ENCODE data around the gene TET2. TPM values are rescaled to one million over a fixed set of nuclear protein-coding genes. Genes with fewer than 3 reads are reported as not detected.

TET2 gene
- polyA plus RNA-seq, 3 donors: 20.4 to 26.5 (median 26.4) TPM

- DNase-seq: no peak
These were observed 33.1 kb downstream of the TET2 start for GRCh38 chr4:105179539-105180401.

DNA sequence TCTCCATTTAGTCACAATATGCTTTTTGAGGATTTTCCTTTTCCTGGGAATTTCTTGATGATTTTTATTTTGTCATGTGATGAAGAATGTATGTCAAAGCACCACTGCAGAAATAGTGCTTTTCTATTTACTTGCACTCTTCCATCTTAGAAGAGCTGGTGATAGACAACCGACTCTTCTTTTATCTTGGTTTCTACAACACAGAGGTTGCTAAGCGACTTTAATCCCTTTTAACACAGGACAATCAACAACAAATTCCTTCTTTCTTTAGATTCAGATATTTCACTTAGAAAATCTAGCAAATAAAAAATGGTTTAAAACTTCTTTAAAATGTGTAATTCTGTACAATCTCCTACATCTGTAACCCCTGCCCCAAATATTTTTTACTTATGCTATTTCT lies 34.6 kb downstream of the TET2 start:
- no peak for DNase-seq

DNA sequence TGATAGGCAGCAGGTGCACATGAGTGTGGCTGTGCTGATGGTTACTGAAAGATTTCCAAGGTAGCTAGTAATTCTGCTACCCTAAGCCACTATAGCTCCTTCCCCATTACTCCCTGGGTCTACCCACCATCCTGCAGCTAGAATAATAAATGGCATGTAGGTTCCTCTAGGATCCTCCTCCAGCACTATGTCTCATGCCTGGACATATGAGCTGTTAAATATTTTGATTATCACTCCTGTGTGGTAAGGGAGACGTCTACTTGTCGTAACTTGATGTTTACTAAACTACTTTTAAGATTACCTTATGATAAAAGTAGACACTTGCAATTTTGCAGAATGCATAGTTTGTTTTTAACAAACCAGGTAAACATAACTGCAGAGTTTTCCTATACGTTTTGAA lies 35.5 kb downstream of the TET2 start:
- no peak for DNase-seq

GRCh38 chr4:105184316-105184980 lies 37.8 kb downstream of the TET2 start:
- no peak for DNase-seq

DNA sequence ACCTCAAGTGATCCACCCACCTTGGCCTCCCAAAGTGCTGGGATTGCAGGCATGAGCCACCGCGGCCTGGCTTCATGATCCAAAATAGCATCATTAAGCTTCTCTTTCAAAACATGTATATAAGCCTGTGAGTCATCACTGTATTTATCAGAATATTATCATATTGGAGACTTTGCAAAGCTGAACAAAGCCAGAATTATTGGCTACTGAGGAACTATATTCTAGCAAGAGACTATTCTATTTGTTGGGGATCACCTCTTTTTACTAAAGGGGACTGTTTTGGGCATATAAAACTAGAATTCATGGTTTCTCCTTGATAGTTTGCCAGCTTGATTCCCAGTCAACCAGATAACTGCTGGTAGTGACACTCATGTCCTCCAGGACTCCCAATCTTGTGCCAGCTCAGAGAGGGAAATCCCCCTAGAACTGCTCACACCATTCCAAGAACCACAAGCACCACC lies 40.1 kb downstream of the TET2 start:
- DNase-seq: no peak

DNA sequence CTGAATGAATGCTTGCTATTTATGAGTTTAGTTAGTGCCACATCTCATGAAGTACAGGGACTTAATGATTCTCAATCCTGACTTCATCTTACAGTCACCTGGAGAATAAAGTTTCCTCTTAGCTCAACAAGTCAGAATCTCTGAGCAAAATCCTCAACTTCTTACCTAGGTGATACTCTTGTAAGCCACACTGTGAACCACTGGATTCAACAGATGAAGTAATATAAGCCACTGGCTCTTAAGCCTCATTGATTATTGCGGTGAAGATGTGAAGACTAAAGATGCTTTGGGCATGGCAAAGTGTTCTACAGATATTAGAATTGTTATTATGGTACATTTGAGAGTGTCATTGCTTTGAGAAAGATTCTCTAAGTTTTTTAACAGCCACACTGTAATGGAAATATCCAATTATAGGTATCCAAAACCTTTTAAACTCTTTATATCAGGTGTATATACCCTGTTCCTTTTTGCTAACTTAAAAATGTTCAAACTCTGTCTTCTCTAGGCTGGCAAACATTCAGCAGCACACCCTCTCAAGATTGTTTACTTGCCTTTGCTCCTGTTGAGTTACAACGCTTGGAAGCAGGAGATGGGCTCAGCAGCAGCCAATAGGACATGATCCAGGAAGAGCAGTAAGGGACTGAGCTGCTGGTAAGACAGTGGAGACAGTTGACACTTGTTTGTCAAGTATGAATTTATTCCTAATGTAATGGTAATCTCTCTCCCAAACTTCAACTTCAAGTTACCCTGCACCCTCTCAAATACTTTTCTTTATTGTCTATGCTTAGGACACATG lies 43.4 kb downstream of the TET2 start:
- DNase-seq: no peak

- no peak for DNase-seq
These were observed 45.0 kb downstream of the TET2 start for GRCh38 chr4:105191621-105192210.

GRCh38 chr4:105192474-105192873 lies 45.8 kb downstream of the TET2 start:
- no peak for DNase-seq

DNA sequence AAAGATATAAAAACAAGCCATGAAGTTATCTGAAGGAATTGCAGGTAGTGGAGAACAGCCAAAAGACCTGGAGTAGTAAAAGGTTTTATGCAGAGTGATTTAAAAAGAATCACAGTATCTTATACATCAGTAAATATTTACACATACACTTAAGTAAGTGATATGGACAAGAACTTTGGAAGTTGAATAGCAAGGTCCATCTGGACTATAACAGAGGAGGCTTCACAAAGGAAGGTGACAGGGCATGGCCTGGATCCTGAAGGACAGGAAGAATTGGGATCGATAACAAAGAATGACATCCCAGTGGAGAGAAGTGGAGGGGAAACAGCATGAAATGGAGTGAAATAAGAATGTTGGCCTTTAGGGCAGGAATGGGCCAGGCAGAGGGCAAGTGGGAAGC lies 46.2 kb downstream of the TET2 start:
- no peak for DNase-seq

DNA sequence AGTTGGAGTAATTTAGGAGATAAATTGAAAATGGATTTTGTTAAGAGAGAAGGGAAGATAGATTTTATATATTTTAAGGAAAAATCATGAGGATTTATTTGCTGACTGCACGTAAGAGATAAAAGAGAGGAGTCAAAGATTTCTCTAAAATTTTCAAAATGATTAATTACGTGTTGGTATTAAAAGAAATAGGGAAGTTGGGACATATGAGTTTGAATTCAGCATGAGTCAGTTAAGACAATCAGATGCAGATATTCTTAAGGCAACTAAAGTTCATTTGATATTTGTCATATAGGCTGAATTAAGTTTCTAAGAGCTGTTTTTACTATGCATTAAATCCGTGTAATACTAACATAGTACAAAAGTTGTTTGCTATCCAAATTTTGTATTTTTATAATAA lies 46.9 kb downstream of the TET2 start:
- DNase-seq: no peak

DNA sequence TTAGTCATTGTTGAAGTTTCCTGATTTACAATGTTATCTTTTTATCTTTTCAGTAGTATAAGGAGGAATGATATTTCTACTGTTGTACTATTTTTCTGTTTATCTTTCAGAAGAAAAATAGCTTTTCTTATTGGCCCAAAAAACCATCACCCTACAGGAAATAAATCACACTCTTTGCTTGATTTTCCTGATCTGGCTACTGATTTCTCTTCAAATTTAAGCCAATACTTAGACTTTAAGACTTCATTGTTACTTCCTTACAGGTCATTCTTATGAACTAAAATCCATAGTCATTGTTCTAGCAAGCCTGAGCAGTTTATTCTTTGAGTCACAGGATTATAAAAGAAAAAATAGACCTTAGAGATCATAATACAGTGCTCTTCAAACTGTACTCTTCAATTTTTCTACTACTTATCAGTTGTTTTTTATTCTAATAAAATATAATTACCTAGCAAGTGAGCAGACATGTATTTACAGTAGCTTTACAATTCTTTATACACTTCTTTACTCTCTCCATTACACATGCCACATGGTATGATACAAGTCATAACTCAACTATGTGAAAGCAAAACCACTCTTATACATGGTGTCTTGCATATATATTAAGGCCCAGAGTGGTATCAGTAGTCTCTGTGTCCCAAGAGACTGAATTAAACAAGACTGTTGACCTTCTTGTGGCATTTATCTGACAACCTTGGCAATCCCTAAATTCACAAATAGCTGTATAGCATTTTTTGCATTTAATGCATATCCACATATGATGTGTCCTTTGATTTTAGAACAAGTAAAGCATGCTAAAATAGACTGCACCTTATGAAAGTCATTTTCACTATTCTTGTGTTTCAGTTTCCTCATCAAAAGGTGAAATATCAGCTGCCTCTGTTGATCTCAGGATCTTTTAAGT lies 47.9 kb downstream of the TET2 start:
- DNase-seq: no peak

- DNase-seq: no peak
These were observed 50.0 kb downstream of the TET2 start for GRCh38 chr4:105196523-105197145.

GRCh38 chr4:105197777-105198176 lies 51.1 kb downstream of the TET2 start:
- DNase-seq: no peak

DNA sequence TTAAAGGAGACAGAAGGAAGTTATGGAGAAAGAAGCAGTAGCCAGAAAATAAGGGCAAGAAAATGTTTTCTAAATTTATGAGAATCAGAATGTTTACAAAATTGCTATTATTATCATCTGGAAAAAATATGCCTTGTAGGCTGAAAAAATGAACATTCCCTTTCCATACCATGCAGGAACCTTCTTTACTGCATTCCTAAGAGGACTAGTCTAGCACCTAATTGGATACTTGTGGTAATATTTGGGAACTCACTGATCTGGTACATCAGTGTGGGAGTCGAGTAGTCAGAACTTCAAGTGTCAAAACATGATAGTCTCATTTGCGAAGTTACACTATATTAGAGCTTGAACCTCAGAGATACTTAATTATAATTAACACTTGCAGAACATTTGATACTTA lies 51.9 kb downstream of the TET2 start:
- DNase-seq: no peak

- DNase-seq: no peak
These were observed 59.5 kb downstream of the TET2 start for GRCh38 chr4:105206214-105206613.

DNA sequence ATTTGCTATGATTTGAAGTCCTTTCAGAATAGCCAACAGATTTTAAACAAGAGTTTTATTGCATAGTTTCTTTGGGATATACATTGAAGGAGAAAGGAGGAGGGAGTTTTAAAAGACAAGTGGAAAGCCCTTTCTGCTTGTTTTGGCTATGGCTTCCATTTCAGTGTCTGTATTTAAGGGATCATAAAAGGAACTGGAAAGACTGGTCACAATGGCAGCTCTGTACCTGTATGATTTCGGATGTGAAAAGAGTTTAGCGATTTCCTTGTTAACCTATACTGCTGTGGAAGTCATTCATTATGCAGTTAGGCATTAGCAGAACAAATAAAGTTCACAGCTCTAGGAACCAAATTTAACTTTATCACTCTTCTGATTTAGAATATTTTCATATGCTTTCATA lies 60.7 kb downstream of the TET2 start:
- DNase-seq: no peak

GRCh38 chr4:105208561-105208960 lies 61.9 kb downstream of the TET2 start:
- DNase-seq: no peak

- DNase-seq: no peak
These were observed 64.2 kb downstream of the TET2 start for GRCh38 chr4:105210916-105211315.

- DNase-seq: no peak
These were observed 69.1 kb downstream of the TET2 start for GRCh38 chr4:105215609-105216313.

- no peak for DNase-seq
These were observed 78.8 kb downstream of the TET2 start for GRCh38 chr4:105225500-105225899.
